ENCODE measurements around the gene FBLN5.
"Not testable (repeated sequence)": the region's sequence is repeated elsewhere in the genome, so short reads cannot be mapped to it uniquely, and the experiment has no call there.

Gene FBLN5

DNA sequence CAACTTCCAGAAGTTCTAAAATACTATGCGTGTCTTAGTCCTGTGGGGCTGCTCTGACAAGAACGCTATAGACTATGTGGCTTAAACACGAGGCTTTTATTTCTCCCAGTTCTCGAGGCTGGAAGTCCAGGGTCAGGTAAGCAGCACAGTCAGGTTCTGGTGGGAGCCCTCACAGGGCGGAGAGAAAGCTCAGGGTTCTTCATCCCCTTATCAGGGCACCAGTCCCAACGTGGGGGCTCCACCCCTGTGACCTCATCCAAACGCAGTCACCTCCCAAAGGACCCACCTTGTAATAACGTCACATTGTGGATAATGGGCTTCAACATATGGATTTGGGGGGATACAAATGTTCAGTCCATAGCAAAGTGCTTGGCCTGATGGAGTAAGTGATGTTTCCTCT lies 43.0 kb downstream of the FBLN5 start:
- DNase-seq, result no peak

GRCh38 chr14:91903070-91903469 lies 44.4 kb downstream of the FBLN5 start:
- no peak for DNase-seq

GRCh38 chr14:91902336-91902735 lies 45.2 kb downstream of the FBLN5 start:
- no peak for DNase-seq

GRCh38 chr14:91901449-91902226 lies 45.9 kb downstream of the FBLN5 start:
- DNase-seq, result no peak

DNA sequence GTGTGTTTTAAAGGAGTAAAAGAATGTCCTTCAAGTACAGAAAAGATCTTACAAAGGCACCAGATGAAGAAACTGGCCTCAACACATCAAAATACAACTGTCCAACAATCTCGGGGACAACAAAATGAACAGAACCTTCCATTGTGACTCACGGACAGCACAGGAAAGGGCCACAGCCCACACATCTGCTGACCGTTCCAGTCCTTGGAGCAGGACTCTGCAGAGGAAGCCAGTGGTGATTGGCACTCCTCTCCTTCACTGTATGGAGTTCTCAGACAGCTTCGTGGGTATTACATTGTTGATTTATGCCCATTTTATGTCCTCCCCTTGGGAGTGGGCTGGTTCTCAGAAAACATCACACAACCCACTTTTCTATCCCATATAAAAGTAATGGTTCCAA lies 47.7 kb downstream of the FBLN5 start:
- no peak for DNase-seq

- DNase-seq, result no peak
Measured at GRCh38 chr14:91899213-91899612, 48.3 kb downstream of the FBLN5 start.

DNA sequence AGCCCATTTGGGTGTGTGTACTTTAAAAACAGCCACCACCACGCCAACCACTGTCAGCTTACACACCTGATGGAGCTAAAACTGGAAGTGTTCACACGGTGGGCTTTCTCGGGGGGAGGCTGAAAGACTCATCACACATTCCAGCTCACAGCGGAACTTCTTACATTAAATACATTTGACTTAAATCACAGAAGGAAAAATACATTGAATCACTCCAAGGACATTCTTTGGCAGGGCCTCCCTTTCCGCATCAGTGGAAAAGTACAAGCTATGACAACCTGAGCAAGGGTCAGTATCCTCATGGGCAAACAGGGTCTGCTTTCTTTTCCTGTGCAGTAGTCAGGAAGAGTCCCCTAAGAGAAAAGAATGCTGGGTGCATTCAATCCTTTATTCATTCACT lies 49.1 kb downstream of the FBLN5 start:
- no peak for DNase-seq

DNA sequence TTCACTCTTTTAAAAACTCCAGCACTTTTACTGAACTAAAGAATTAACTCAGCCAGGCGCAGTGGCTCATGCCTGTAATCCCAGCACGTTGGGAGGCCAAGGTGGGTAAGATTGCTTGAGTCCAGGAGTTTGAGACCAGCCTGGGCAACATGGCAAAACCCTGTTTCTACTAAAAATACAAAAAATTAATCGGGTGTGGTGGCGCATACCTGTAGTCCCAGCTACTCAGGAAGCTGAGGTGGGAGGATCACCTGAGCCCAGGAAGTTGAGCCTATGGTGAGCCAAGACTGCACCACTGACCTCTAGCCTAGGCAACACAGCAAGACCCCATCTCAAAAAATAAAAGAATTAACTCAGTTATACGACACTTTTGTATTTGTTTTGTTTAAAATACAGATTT lies 49.8 kb downstream of the FBLN5 start:
- DNase-seq, result not testable (repeated sequence)

DNA sequence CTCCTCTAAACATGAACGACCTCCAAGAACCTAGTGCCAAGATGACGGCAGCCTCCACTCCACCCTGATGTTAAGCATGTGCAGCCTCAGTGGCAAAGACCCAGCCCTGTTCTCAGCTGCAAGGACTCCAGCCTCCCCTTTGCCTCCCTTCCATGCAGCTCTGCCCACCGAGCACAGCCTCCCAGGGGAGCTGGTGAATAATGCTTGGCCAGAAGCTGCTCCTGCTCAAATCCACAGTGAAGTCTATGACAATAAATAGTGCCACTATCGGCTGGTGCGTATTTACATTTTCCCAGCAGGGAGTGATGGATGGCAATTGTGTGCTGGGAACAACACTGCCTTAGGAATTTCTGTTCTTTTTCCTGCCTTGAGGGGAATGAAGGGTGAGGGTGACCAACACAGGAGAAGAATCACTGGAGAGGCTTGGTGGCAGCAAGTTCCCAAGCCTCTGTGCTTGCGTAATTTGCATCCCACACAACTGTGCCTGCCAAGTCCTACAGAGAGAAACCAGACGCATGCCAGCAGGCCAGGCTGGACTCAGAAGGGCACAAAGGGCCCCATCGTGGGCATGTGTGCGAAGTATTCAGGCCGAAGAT lies 50.3 kb downstream of the FBLN5 start:
- no peak for DNase-seq

DNA sequence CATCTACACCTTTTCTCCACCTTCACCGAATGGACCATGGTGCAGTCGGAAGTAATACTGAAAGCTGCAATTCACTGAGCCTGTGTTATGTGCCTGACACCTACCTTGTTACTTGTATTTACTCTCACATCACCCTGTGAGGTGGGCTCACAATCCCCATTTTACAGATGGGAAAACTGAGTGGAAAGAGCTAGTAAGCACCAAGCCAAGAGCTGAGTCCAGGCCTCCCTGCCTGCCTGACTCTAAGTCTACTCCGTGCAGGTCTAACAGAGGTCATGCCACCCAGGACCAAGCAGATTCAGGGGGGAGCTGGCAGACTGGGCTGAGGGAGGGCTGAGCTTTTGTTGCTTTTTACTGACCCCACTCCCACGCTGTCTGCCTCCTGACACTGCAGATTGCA lies 51.1 kb downstream of the FBLN5 start:
- no peak for DNase-seq

GRCh38 chr14:91893669-91894068 lies 53.8 kb downstream of the FBLN5 start:
- no peak for DNase-seq

- peak in 1 of 2 experiments; percentile 14 for DNase-seq
Measured at GRCh38 chr14:91893007-91893406, 54.5 kb downstream of the FBLN5 start.

GRCh38 chr14:91891721-91892220 lies 55.7 kb downstream of the FBLN5 start:
- no peak for DNase-seq

GRCh38 chr14:91891101-91891500 lies 56.4 kb downstream of the FBLN5 start:
- DNase-seq, result no peak

- DNase-seq, result no peak
Measured at GRCh38 chr14:91890291-91890749, 57.2 kb downstream of the FBLN5 start.

- no peak for DNase-seq
Measured at GRCh38 chr14:91889477-91890211, 57.9 kb downstream of the FBLN5 start.

DNA sequence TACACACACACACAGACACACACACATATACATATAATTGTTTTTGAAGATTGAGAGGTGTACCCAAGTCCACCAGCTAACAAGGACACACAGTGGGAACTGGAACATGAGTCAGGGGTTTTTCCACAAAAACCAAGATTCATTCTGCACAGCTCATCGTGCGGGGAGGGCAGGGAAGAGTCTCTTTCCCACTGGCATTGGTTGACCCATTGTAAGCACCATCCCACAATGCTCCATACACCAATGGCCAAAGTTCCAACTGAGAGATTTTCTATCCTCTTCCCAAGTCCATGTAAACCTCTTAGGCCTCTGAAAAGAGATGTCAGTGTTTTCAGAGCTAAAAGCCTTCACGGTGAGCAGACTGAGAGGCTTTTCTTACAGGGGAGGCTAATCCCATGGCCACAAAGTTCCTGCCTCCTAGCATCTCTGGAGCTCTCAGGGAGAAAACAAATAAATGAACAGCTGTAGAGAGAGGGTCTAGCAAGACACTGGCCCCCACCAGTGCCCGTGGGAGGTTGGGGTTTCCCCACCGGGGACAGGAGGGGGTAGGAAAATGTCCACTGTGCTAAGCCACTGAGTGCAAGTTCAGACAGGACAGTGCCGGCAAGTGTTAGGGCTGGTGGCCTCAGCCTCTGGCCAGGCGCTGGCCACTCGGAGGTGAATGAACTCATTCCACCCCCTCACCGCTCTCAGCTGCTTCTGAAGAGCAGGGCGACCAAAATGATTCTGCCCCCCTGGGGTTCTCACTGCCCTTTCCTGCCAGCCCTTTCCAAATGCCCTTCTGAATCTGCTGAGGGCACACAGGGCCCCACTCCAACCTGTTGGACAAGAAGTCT lies 58.6 kb downstream of the FBLN5 start:
- DNase-seq, result no peak

GRCh38 chr14:91886961-91887360 lies 60.5 kb downstream of the FBLN5 start:
- DNase-seq, result no peak

GRCh38 chr14:91885839-91886238 lies 61.7 kb downstream of the FBLN5 start:
- no peak for DNase-seq

- no peak for DNase-seq
Measured at GRCh38 chr14:91885113-91885712, 62.3 kb downstream of the FBLN5 start.

- no peak for DNase-seq
Measured at GRCh38 chr14:91884664-91885063, 62.8 kb downstream of the FBLN5 start.

DNA sequence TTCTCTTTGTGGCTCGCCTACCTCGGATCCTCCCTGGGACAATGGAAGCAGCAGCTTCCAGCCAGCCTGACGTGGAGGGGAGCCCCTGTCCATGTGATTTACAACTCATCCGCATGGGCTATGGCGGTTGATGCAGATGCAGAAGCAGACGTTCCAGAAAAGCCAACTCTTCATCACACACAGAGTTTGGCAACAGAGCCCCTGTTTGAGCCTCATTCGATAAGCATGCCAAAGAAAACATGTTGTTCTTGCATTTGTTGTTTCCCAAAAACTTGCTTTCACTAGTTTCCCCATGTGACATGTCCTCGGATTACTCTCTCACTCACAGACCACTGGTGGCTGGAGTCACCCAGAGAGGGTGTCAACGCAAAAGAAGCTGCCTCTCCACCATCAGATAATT lies 63.7 kb downstream of the FBLN5 start:
- no peak for DNase-seq
